Heart right ventricle (tissue), 16 donors: ENCODE measurements around the gene PTPRG. TPM values are rescaled to one million over a fixed set of nuclear protein-coding genes. Genes with fewer than 3 reads are reported as not detected.

ENCODE experiments used
- ATAC-seq, 8 donors: fragments of 200-7000 bp; cut with Tn5 transposase; one replicate each; pipeline ENCODE4 v1.9.1; 2020; ENCODE audit warnings: mild to moderate bottlenecking in 8 of 8, moderate library complexity in 8 of 8, moderate number of reproducible peaks in 1 of 8
- DNase-seq, 2 donors: peaks; one replicate each; pipeline ENCODE4 v3.0.0-alpha.2; 2020
- H3K27ac ChIP-seq, 10 donors: fragments of 200-600 bp; sonication (generic) in 2 of 10; one replicate each; pipeline versions ENCODE4 v1.5.0 to v1.8.0; 2020 to 2022; ENCODE audit warnings: mild to moderate bottlenecking in 3 of 10
- H3K27me3 ChIP-seq, 7 donors: fragments of 200-600 bp; one replicate each; pipeline ENCODE4 v1.8.0; 2021 to 2022; ENCODE audit warnings: mild to moderate bottlenecking in 2 of 7
- H3K36me3 ChIP-seq, 9 donors: fragments of 200-600 bp; sonication (generic) in 1 of 9; one replicate each; pipeline versions ENCODE4 v1.5.0 to v1.8.0; 2020 to 2022; ENCODE audit warnings: mild to moderate bottlenecking in 2 of 9
- H3K4me1 ChIP-seq, 9 donors: fragments of 200-600 bp; sonication (generic) in 1 of 9; one replicate each; pipeline versions ENCODE4 v1.5.0 to v1.8.0; 2020 to 2022; ENCODE audit warnings: mild to moderate bottlenecking in 4 of 9
- H3K4me3 ChIP-seq, 10 donors: fragments of 200-600 bp; sonication (generic) in 2 of 10; one replicate each; pipeline versions ENCODE4 v1.5.0 to v1.8.0; 2020 to 2022; ENCODE audit warnings: mild to moderate bottlenecking in 7 of 10, moderate library complexity in 2 of 10
- H3K9me3 ChIP-seq, 11 donors: fragments of 200-600 bp in 10 of 11; sonication (generic) in 2 of 11; one replicate each; pipeline versions ENCODE4 v1.5.0 to v1.8.0; 2013 to 2022; ENCODE audit warnings: mild to moderate bottlenecking in 2 of 11, control low read depth in 1 of 11, moderate library complexity in 1 of 11
- WGBS, 2 donors: extraction: QIAGEN DNeasy Blood & Tissue Kit; methylation state at CpG; one replicate each; pipeline ENCODE4 v1.1.7; 2013; ENCODE audit warnings: inconsistent platforms in 1 of 2; 5-methylcytosine and 5-hydroxymethylcytosine counted together
- intact Hi-C, 10 donors: fragments of 100-400 bp; cut with DNase I; formaldehyde crosslinking; loops; one replicate each; pipeline versions ENCODE4 v1.11.1 to v1.14.2; 2022
- polyA plus RNA-seq, 2 donors: library from polyadenylated mRNA; stranded (reverse); fragments of 200-250 nt; gene quantifications; one replicate each; pipeline ENCODE4 v1.2.3, GENCODE V29; 2013
- total RNA-seq, 10 donors: library from RNA; stranded (reverse); fragmentation: NEBNext Ultra II Directional in 3 of 10; extraction: Animal tissue kit (Norgen Biotek cat#: 25700) in 3 of 10; gene quantifications; one replicate each; pipeline versions ENCODE4 v1.2.1 to v1.2.4, GENCODE V29; 2021 to 2023
- TF ChIP-seq, protein P1 (sequence below), 9 donors: fragments of 200-600 bp; sonication (generic) in 2 of 9; IDR thresholded peaks; one replicate each; pipeline versions ENCODE4 v1.5.0 to v1.8.0; 2021 to 2022; ENCODE audit warnings: antibody characterized with exemption in 9 of 9, mild to moderate bottlenecking in 5 of 9, moderate library complexity in 1 of 9
- donor health status: Arrhythmogenic right ventricular cardiomyopathy.
- donor health status: ischemic (EF 13 %, LVEDD 7.1; RV severe dilation, severe dysfunction).
- donor health status: healthy with polysubstance abuse.
- donor health status: DM: no; HTN: yes; CAD: no.
- donor health status: DM: no; HTN: no; CAD: no.
- donor health status: ischemic (EF 25% LVEDD 6.9; RV normal size, moderate dysfunction).
- donor health status: ischemic (EF 25% LVEDD 5.7; RV mildly dilated, moderate dysfunction).
- donor health status: healthy.
- donor health status: DM: yes; HTN: yes; CAD: no.
- donor health status: Ischemic cardiomyopathy.
- donor health status: ischemic (EF 35%, LVEDD 5.7; RV mildly dilated, moderate dysfunction).
- donor health status: nonischemic (EF 11% LVEDD 7.7; RV severe dilation, severe dysfunction).
- donor health status: DM: yes; HTN: yes; CAD: no.
- donor health status: PGD.
- donor health status: ischemic (EF 29% LVEDD 5.4; RV normal size, mild dysfunction).
- donor health status: nonischemic (EF 23%, LVEDD 6.1; RV moderate dilation, normal function).

PTPRG gene
- total and polyA plus RNA-seq, 12 donors = 10.1 to 38.3 (median 32.6) TPM

DNA sequence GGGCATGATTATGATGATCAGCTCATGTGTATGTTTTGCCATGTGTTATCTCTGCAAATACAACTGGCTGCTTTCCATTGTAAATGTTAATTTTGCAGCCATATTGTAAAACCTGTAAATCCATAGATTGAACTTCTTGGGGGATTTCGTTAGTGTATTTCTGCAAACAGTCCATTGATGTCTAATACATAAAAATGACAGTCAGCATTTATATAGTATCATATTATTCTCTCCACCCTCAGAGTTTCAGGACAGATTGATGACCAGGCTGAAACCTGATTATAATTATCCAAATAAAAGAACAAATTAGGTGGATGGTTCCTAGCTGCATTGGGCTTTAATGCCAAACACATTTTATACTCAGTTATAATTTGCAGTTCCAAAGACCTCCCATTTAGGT is 535.1 kb downstream of the PTPRG start:
- H3K4me3 ChIP-seq = no peak overlapping the region
- H3K27ac ChIP-seq = peak overlapping the region; percentile 41 to 84 (median 68)
- DNase-seq (no peak), ATAC-seq (no peak)
- intact Hi-C loops = loop anchor here in 1 of 10 donors (5.0 kb wide), 1 partner anchor 66 kb away; no protein-coding TSS in a partner anchor
- TF ChIP-seq, protein P1, sequence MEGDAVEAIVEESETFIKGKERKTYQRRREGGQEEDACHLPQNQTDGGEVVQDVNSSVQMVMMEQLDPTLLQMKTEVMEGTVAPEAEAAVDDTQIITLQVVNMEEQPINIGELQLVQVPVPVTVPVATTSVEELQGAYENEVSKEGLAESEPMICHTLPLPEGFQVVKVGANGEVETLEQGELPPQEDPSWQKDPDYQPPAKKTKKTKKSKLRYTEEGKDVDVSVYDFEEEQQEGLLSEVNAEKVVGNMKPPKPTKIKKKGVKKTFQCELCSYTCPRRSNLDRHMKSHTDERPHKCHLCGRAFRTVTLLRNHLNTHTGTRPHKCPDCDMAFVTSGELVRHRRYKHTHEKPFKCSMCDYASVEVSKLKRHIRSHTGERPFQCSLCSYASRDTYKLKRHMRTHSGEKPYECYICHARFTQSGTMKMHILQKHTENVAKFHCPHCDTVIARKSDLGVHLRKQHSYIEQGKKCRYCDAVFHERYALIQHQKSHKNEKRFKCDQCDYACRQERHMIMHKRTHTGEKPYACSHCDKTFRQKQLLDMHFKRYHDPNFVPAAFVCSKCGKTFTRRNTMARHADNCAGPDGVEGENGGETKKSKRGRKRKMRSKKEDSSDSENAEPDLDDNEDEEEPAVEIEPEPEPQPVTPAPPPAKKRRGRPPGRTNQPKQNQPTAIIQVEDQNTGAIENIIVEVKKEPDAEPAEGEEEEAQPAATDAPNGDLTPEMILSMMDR (IDR thresholded peaks at IDR 0.05) = no peak
- H3K9me3 ChIP-seq = no peaks in the 10 kb centered on the region
- WGBS, 2 donors = 96 to 98% methylated on average over 1 of the region's 1 CpG
- H3K27me3 ChIP-seq = no peaks in the 10 kb centered on the region
- H3K36me3 ChIP-seq = no peaks in the 10 kb centered on the region
- H3K4me1 ChIP-seq = peaks cover 4 to 61% (median 31%) of the 10 kb centered on the region in 9 donors

DNA sequence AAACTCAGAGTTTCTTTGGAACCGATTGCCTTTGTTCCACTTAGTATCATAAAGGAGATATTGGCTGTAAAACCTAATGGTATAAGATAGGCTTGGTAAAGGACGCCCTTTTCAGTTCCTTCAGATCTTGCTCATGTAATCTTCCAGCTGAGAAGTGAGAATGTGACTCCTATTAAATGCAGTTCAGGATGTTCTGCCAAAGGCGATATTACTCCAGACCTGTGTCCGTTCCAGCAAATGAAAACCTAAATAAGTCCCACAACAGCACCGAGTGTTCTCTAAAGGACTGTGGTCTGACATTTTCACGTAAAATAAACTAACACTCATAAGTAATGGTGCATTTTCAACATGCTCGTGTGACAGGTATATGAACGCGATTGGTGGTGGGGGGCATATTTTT is 535.8 kb downstream of the PTPRG start:
- intact Hi-C loops = loop anchor here in 1 of 10 donors (5.0 kb wide), 1 partner anchor 65 kb away; no protein-coding TSS in a partner anchor
- H3K4me1 ChIP-seq = peaks cover 6 to 67% (median 31%) of the 10 kb centered on the region in 9 donors

DNA sequence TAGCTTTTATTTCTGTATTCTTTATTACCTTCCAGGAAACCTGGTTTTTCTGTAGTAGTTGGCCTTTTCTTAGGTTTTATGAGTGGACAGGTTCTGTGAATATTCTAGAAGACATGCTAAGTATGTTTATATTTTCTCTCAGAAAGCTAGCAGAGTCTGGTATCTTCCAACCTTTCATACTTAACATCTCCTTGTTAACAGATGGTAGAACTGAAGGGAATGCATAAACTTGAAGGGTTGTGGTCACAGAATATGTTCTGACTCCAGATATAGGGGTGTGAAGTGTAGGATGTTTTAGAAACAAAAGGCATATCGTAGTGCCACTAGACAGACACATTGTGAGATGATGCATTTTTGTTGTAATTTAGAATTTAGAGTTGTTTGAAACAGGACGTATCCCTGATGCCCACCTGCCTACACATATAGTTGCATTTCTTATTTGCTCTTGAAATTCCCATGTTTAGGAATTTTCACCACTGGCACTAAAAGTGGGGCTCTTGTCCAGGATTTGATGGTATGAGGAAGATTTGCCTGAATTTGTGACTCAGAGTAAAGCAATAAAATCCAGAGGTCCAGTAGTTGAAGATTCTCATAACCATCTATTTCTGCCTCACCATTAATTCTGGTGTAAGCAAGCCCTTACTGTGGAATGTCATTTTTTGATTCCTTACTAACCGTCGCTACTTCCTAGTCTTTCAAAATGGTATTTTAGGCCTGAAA is 537.4 kb downstream of the PTPRG start:
- DNase-seq = no peak
- ATAC-seq = no peak
- H3K9me3 ChIP-seq = no peaks in the 10 kb centered on the region
- H3K4me1 ChIP-seq = peaks cover 6 to 74% (median 32%) of the 10 kb centered on the region in 9 donors
- intact Hi-C loops = loop anchor here in 1 of 10 donors (5.0 kb wide), 1 partner anchor 63 kb away; no protein-coding TSS in a partner anchor
- WGBS, 2 donors = 98% methylated on average over 4 of the region's 4 CpGs
- peak overlapping the region in 5 of 10 donors; percentile 2 to 84 (median 67) for H3K27ac ChIP-seq
- TF ChIP-seq, protein P1 (IDR thresholded peaks at IDR 0.05) = no peak
- no peaks in the 10 kb centered on the region for H3K27me3 ChIP-seq
- no peaks in the 10 kb centered on the region for H3K36me3 ChIP-seq
- H3K4me3 ChIP-seq = no peak overlapping the region

More for the DNA sequence above, 535.8 kb downstream of the PTPRG start:
- Histone ChIP-seq H3K27ac (peak overlapping the region; percentile 41 to 84 (median 68)), H3K36me3 (no peaks in the 10 kb centered on the region), H3K9me3 (no peaks in the 10 kb centered on the region), H3K27me3 (no peaks in the 10 kb centered on the region), H3K4me3 (no peak overlapping the region)
- peak in 1 of 2 donors; percentile 40 for DNase-seq
- peak; percentile 36 to 94 (median 83) for ATAC-seq
- TF ChIP-seq, protein P1 (IDR thresholded peaks at IDR 0.05) = no peak
- 47 to 61% methylated on average over 9 of the region's 9 CpGs for WGBS, 2 donors

DNA sequence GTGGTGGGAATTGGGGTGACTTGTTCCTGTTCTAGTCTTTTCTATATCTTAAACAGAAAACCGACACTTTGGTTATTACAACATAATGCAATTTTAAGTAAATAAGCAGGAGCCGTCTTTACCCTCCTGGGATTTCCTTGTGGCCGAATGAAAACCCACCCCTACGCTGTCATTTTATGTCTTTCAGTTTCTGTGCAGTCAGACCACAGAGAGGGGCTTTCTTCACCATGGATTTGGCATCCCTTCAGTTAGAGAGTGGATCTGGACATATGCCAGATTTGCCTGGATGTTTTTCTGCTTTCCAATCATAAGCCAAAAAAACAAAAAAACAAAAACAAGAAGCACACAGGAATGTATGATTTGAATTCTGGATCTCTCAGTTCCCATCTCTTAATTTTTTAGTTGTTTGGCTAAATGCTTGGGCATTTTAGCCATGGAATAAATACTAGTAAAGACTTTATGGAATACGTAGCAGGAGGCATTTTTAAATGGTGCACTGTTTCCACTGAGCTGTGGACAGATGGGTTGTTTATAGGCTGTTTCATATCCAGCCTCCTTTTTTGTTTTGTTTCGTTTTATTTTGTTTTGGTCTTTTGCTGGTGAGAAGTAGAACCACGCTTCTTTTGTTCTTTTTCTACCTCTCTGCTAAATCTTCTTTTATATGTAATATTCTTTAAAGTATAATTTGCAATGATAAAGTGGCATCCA is 539.1 kb downstream of the PTPRG start:
- H3K9me3 ChIP-seq = no peaks in the 10 kb centered on the region

More for the DNA sequence above, 539.1 kb downstream of the PTPRG start:
- no peak for DNase-seq
- Histone ChIP-seq H3K4me3 (no peak overlapping the region), H3K4me1 (peaks cover 6 to 69% (median 32%) of the 10 kb centered on the region in 9 donors), H3K27me3 (no peaks in the 10 kb centered on the region), H3K27ac (peak overlapping the region in 6 of 10 donors; percentile 5 to 51 (median 40)), H3K36me3 (no peaks in the 10 kb centered on the region)
- intact Hi-C loops = no loop called here
- TF ChIP-seq, protein P1 (IDR thresholded peaks at IDR 0.05) = no peak
- no peak for ATAC-seq
- 48 to 52% methylated on average over 7 of the region's 7 CpGs for whole genome bisulfite sequencing, 2 donors
